ENCODE measurements around the gene IVD. TPM values are rescaled to one million over a fixed set of nuclear protein-coding genes. Genes with fewer than 3 reads are reported as not detected.

Gene IVD
- polyA plus RNA-seq, 1 of the 3 experiments (the other 2 are of a cell fraction) = 54.2 TPM

DNA sequence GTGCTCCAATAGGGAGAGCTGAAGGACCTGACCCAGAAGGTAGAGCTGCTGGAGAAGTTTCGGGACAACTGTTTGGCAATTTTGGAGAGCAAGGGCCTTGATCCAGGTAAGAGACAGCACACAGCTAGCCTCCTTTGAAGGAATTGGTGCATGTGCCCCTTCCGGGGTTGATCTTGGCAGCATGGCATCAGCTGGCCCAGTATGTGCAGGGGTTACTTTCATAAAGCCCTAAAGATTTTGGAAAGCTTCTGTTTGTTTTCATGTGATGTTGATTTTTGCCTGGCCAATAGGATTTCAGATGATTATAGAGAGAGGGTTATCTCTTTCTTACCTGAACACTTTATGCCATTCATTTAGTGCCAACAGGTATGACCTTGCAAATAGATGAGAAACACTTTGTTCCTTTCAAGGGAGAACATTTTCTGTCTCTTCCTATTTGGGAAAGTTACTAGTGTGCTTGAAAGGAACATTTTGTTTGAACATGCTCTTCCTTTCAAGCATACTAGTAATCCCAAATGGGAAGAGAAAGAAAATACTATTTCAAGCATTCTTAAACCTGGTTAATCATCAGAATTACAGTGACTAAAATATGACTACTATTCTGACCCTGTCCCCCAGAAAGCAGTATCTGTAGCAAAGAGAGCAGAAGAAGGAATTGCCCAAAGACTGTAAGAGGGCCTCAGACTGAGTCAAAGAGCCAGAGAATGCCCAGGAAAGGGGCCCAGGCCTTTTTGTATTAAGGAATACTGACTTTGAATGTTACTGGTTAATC, 15.6 kb upstream of the IVD start:
- Histone ChIP-seq H3K9ac (no peak overlapping the region), H3F3A (replicated peaks; ENCODE audit: insufficient read depth) (peaks cover 3% of the 10 kb centered on the region), H3K4me2 (no peak overlapping the region), H2AFZ (ENCODE audit: low read depth) (no peak overlapping the region), H3K9me3 (no peaks in the 10 kb centered on the region), H3K27me3 (ENCODE audit: insufficient read depth) (no peaks in the 10 kb centered on the region), H3K9me2 (no peaks in the 10 kb centered on the region), H3K79me2 (ENCODE audit: insufficient read depth) (peaks cover 9% of the 10 kb centered on the region), H3K27ac (ENCODE audit: low read depth in 2 of 2, low read length in 1 of 2) (no peak overlapping the region), H3K4me3 (ENCODE audit: low read depth in 2 of 2, low read length in 1 of 2) (no peak overlapping the region), H3K36me3 (replicated peaks in 1 of 2; ENCODE audit: control insufficient read depth in 1 of 2, insufficient read depth in 2 of 2, low read length in 1 of 2) (peaks cover 39 to 54% of the 10 kb centered on the region in 2 experiments), H4K20me1 (ENCODE audit: insufficient read depth) (no peaks in the 10 kb centered on the region), H3K4me1 (ENCODE audit: control insufficient read depth in 1 of 2, insufficient read depth in 2 of 2, low read depth in 1 of 2, low read length in 1 of 2) (no peaks in the 10 kb centered on the region; a peak in 1 of 4 replicates)
- WGBS (ENCODE audit: low lambda C conversion rate) = 94% methylated on average over 2 of the region's 2 CpGs
- ChIA-PET POLR2A (interaction anchor here (0.8 to 1.6 kb wide), 3 partner anchors 9 to 50 kb away, joined by 3 to 4 read pairs (median 3); partner anchors contain the start of gene IVD), CTCF (interaction anchor here (1.1 to 3.8 kb wide), 5 partner anchors 21 to 52 kb away, joined by 3 to 14 read pairs (median 9); no protein-coding TSS in a partner anchor)
- TF ChIP-seq SMC3 (IDR thresholded peaks at IDR 0.05; ENCODE audit: low read depth, low read length) = no peak
- TF ChIP-seq MXI1 (IDR thresholded peaks at IDR 0.05; ENCODE audit: low read depth, low read length) = no peak
- TF ChIP-seq, protein P1, sequence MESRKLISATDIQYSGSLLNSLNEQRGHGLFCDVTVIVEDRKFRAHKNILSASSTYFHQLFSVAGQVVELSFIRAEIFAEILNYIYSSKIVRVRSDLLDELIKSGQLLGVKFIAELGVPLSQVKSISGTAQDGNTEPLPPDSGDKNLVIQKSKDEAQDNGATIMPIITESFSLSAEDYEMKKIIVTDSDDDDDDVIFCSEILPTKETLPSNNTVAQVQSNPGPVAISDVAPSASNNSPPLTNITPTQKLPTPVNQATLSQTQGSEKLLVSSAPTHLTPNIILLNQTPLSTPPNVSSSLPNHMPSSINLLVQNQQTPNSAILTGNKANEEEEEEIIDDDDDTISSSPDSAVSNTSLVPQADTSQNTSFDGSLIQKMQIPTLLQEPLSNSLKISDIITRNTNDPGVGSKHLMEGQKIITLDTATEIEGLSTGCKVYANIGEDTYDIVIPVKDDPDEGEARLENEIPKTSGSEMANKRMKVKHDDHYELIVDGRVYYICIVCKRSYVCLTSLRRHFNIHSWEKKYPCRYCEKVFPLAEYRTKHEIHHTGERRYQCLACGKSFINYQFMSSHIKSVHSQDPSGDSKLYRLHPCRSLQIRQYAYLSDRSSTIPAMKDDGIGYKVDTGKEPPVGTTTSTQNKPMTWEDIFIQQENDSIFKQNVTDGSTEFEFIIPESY (IDR thresholded peaks at IDR 0.05; ENCODE audit: borderline replicate concordance, low read depth) = no peak
- no peak for TF ChIP-seq FOSL2 (IDR thresholded peaks at IDR 0.05; ENCODE audit: borderline replicate concordance, low read depth)
- TF ChIP-seq EP300 (IDR thresholded peaks at IDR 0.05; ENCODE audit: borderline replicate concordance in 1 of 2, low read depth in 1 of 2, low read length in 1 of 2) = no peak
- no peak for TF ChIP-seq TEAD4 (IDR thresholded peaks at IDR 0.05; ENCODE audit: borderline replicate concordance, insufficient read depth)
- TF ChIP-seq EZH2phosphoT487 (IDR thresholded peaks at IDR 0.05; ENCODE audit: borderline replicate concordance, low read depth) = no peak
- no peak for TF ChIP-seq NRF1 (IDR thresholded peaks at IDR 0.05; ENCODE audit: low read depth, low read length)
- no peak for TF ChIP-seq RAD21 (IDR thresholded peaks at IDR 0.05; ENCODE audit: low read length)
- no peak for TF ChIP-seq POLR2AphosphoS5 (IDR thresholded peaks at IDR 0.05; ENCODE audit: low read depth, low read length)
- TF ChIP-seq YY1 (IDR thresholded peaks at IDR 0.05; ENCODE audit: low read depth) = no peak
- TF ChIP-seq GABPA (IDR thresholded peaks at IDR 0.05; ENCODE audit: low read depth) = no peak
- no peak for TF ChIP-seq SIN3A (IDR thresholded peaks at IDR 0.05; ENCODE audit: borderline replicate concordance, low read depth, low read length)
- TF ChIP-seq RCOR1 (IDR thresholded peaks at IDR 0.05; ENCODE audit: low read length) = no peak
- TF ChIP-seq RXRA (IDR thresholded peaks at IDR 0.05; ENCODE audit: borderline replicate concordance, low read depth) = no peak
- TF ChIP-seq PBX3 (IDR thresholded peaks at IDR 0.05) = no peak
- TF ChIP-seq CHD2 (IDR thresholded peaks at IDR 0.05; ENCODE audit: low read length, partially characterized antibody) = no peak
- TF ChIP-seq ELF1 (IDR thresholded peaks at IDR 0.05) = no peak
- no peak for TF ChIP-seq TAF1 (IDR thresholded peaks at IDR 0.05; ENCODE audit: borderline replicate concordance, low read depth, low read length)
- no peak for DNase-seq

All from SK-N-SH (cell line).